ENCODE results near the gene TNN. TPM values are rescaled to one million over a fixed set of nuclear protein-coding genes. Genes with fewer than 3 reads are reported as not detected.

TNN gene, protein sequence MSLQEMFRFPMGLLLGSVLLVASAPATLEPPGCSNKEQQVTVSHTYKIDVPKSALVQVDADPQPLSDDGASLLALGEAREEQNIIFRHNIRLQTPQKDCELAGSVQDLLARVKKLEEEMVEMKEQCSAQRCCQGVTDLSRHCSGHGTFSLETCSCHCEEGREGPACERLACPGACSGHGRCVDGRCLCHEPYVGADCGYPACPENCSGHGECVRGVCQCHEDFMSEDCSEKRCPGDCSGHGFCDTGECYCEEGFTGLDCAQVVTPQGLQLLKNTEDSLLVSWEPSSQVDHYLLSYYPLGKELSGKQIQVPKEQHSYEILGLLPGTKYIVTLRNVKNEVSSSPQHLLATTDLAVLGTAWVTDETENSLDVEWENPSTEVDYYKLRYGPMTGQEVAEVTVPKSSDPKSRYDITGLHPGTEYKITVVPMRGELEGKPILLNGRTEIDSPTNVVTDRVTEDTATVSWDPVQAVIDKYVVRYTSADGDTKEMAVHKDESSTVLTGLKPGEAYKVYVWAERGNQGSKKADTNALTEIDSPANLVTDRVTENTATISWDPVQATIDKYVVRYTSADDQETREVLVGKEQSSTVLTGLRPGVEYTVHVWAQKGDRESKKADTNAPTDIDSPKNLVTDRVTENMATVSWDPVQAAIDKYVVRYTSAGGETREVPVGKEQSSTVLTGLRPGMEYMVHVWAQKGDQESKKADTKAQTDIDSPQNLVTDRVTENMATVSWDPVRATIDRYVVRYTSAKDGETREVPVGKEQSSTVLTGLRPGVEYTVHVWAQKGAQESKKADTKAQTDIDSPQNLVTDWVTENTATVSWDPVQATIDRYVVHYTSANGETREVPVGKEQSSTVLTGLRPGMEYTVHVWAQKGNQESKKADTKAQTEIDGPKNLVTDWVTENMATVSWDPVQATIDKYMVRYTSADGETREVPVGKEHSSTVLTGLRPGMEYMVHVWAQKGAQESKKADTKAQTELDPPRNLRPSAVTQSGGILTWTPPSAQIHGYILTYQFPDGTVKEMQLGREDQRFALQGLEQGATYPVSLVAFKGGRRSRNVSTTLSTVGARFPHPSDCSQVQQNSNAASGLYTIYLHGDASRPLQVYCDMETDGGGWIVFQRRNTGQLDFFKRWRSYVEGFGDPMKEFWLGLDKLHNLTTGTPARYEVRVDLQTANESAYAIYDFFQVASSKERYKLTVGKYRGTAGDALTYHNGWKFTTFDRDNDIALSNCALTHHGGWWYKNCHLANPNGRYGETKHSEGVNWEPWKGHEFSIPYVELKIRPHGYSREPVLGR (N-terminal part only)
- not detected in 2 replicates for total RNA-seq

GRCh38 chr1:175067362-175068106 lies at the start of gene TNN:
TNN (plus strand) TSS chr1:175067833; CDS start chr1:175077419, 9,586 bp downstream.

DNA sequence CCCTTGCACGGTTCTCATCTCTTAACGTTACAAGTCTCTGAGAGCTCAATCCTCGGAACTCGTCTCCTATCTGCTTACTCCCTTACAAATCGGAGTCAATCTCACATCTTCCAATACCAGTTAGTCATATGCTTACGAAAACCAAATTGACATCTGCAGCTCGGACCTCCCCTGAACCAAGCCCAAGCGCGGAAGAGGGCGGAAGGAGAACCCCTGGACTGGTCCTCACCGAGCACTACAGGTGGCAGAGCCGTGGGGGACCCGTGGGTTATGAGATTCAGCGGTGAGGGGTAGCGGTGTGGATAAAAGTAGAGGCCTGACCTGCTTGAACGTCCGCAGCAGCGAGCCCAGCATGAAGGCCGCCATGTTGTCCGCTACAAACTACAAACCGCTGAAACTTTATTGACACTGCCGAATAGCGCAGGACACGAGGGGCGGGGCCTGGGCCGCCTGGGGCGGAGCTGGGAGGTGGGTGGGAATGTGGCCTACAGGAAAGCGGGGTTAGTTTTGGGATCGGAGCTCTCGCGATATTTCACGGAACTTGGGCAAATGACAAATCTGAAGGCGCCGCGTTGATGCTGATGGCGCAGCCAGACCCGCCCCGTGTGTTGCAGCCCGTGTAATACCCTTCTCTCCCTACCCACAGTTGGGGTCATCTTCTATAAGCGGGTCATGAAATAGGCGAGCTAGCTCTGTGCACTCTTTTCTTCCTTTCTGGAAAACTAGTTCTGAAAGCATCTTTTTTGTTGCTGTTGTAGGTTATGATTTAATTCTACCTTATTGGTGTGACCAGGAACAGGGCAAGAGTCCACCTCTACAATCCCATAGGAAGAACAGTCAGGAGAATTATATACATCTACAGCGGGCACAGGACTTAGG lies 44.4 kb upstream of the TNN start, which contains the start of gene MRPS14:
Gene MRPS14, minus strand, starts transcription at position 383 of the 879 bp plus-strand sequence. Its CDS starts 17 bp downstream, at position 366.

DNA sequence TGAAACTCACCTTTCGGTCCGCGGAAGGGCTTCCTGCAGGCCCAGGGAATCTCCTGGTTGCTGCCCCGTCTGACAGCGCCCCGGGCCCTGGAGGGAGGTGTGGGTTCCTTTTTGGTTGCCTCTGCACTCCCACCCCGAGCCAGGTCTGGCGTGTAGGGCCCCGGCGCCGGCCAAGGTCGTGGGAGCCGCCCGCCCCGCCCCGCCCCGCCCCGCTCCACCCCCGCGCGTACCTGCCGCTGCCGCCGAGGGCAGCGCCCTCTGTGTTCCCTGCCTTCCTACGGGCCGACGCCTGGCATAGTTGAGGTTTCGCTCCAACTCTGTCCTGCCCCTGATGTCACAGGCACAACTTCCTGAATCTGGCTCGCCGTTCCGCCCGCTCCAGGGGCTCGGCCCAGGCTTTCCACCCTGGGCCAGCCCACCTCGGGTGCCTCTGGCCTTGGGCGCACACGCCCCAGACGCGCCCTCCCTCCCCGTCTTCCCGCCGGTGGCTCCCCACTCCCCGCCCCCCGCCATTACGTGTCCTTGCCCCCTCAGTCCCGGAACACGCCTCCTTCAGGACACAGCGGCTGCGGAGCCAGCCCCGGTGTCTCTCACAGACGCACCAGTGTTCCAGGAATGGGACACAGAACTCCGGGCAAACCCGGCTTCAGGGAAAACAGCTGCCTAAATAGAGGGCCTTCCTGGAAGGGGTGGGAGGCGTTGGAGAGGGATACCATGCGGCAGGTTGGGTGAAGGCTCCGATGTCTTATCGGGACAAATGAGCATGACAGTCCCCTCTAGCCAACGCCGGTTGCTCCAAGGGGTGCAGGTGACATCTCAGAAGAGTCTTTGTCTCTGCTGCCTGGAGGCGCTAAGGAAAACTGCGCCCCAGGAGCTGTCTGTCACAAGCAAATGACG lies 125.2 kb downstream of the TNN start, which contains the start of gene KIAA0040:
Gene KIAA0040, minus strand, starts transcription at position 147 of the 897 bp plus-strand sequence. CDS start 31,763 bp downstream, outside the sequence.

Other genes with a start within 250 kb of the TNN start
- 53.2 and 97.0 TPM in 2 replicates for gene CACYBP, start 67.9 kb upstream of the TNN start, total RNA-seq
- 15.7 and 25.0 TPM in 2 replicates for gene MRPS14, start 44.4 kb upstream of the TNN start, total RNA-seq
- gene KIAA0040, start 124.9 kb downstream of the TNN start, total RNA-seq: 0.26 and 0.58 TPM in 2 replicates